A549 (cell line): ENCODE data around the gene TRIM37. TPM values are rescaled to one million over a fixed set of nuclear protein-coding genes. Genes with fewer than 3 reads are reported as not detected.
A peak's percentile ranks its signal among the peaks of the same experiment; 100 is the strongest.
"Not testable (repeated sequence)": the region's sequence is repeated elsewhere in the genome, so short reads cannot be mapped to it uniquely, and the experiment has no call there.

Experiments
- ATAC-seq, 2 experiments: fragments of 200-7000 bp in 1 of 2; fragments of >200 bp in 1 of 2; cut with Nextera tagmentation in 1 of 2; cut with Tn5 transposase in 1 of 2; 3 replicates each; pipeline versions ENCODE4 v1.8.0 to v1.9.1; 2018 to 2020; ENCODE audit warnings: mild to moderate bottlenecking in 1 of 2, moderate library complexity in 1 of 2
- CTCF ChIA-PET: fragments of 300-600 bp; sonication (Branson Sonifier 250); formaldehyde crosslinking; extraction: SDS; loops from one replicate; lab custom pipeline; 2021; ENCODE audit warnings: antibody characterized with exemption, inconsistent platforms; lab: Yijun Ruan, JAX
- POLR2A ChIA-PET: fragments of 350-600 bp; formaldehyde crosslinking; extraction: SDS; loops from one replicate; lab custom pipeline; 2021; ENCODE audit warnings: antibody characterized with exemption, inconsistent platforms; lab: Yijun Ruan, JAX
- DNase-seq, 2 experiments: peaks; one replicate each; pipeline versions ENCODE4 v3.0.0 to v3.0.0-alpha.2; 2011 to 2016; ENCODE audit warnings: low read depth in 1 of 2, low spot score in 1 of 2
- FAIRE-seq: peaks from 2 replicates; lab custom pipeline; 2011; peaks lifted over from hg19 to GRCh38; lab: Jason Lieb, UNC
- H3K27ac ChIP-seq, 2 experiments: fragments of >200 bp; sonication (Bioruptor Twin); formaldehyde crosslinking; 3 replicates each; pipeline ENCODE4 v1.5.1; 2016 to 2017
- H3K4me1 ChIP-seq: fragments of >200 bp; sonication (Bioruptor Twin); formaldehyde crosslinking; 3 replicates; pipeline ENCODE4 v1.6.1; 2016
- H3K4me2 ChIP-seq: fragments of >200 bp; sonication (Bioruptor Twin); formaldehyde crosslinking; 3 replicates; pipeline ENCODE4 v1.6.1; 2016
- H3K4me3 ChIP-seq: fragments of >200 bp; sonication (Bioruptor Twin); formaldehyde crosslinking; 3 replicates; pipeline ENCODE4 v1.5.1; 2016
- H3K9me3 ChIP-seq: fragments of >200 bp; sonication (Bioruptor Twin); formaldehyde crosslinking; 3 replicates; pipeline ENCODE4 v1.6.1; 2016
- ATOH8 ChIP-seq: fragments of 250-450 bp; sonication (Bioruptor Pico); IDR thresholded peaks from 2 replicates; pipeline ENCODE4 v1.5.0; 2020; ENCODE audit warnings: low read depth, mild to moderate bottlenecking, moderate library complexity
- BHLHE40 ChIP-seq: IDR thresholded peaks from 2 replicates; pipeline ENCODE4 v1.6.1; 2012; ENCODE audit warnings: low read depth, low read length, inconsistent platforms
- CBX8 ChIP-seq: fragments of 200-600 bp; sonication (generic); IDR thresholded peaks from 2 replicates; pipeline ENCODE4 v1.6.1; 2016
- CHD2 ChIP-seq: fragments of 150-350 bp; IDR thresholded peaks from 2 replicates; pipeline ENCODE4 v1.6.1; 2014; ENCODE audit warnings: low read length; ENCODE audit not compliant: partially characterized antibody
- EHF ChIP-seq: fragments of 250-450 bp; sonication (Bioruptor Pico); IDR thresholded peaks from 2 replicates; pipeline ENCODE4 v1.5.0; 2020; ENCODE audit warnings: mild to moderate bottlenecking
- EHMT2 ChIP-seq: fragments of 200-600 bp; sonication (generic); IDR thresholded peaks from 2 replicates; pipeline ENCODE4 v1.6.1; 2016; ENCODE audit warnings: antibody characterized with exemption, low read depth, mild to moderate bottlenecking, moderate library complexity
- FOSL2 ChIP-seq, 2 experiments: fragments of 450-650 bp in 1 of 2; fragments of >200 bp in 1 of 2; sonication (Bioruptor Twin) in 1 of 2; formaldehyde crosslinking; IDR thresholded peaks; 2 replicates each; pipeline versions ENCODE4 v1.5.0 to v1.6.1; 2016 to 2020; ENCODE audit warnings: mild to moderate bottlenecking in 1 of 2, moderate library complexity in 1 of 2
- GATA3 ChIP-seq: IDR thresholded peaks from 2 replicates; pipeline ENCODE4 v1.6.1; 2012; ENCODE audit warnings: borderline replicate concordance
- JUN ChIP-seq, 2 experiments: fragments of >200 bp; sonication (Bioruptor Twin); formaldehyde crosslinking; IDR thresholded peaks; 2 replicates in 1 of 2; 3 replicates in 1 of 2; pipeline ENCODE4 v1.6.1; 2016 to 2017
- MYC ChIP-seq: IDR thresholded peaks from 2 replicates; pipeline ENCODE4 v1.6.1; 2012; ENCODE audit warnings: mild to moderate bottlenecking, inconsistent platforms, low read length, improper control_type of control experiment, borderline replicate concordance
- POLR2AphosphoS2 ChIP-seq: conservative IDR thresholded peaks from 2 replicates; pipeline ENCODE4 v1.6.1; 2012; ENCODE audit warnings: low read length, improper control_type of control experiment, inconsistent platforms
- RAD21 ChIP-seq, 2 experiments: fragments of >200 bp in 1 of 2; sonication (Bioruptor Twin) in 1 of 2; formaldehyde crosslinking in 1 of 2; IDR thresholded peaks in 1 of 2; conservative IDR thresholded peaks in 1 of 2; 2 replicates in 1 of 2; 3 replicates in 1 of 2; pipeline ENCODE4 v1.6.1; 2012 to 2018; ENCODE audit warnings: inconsistent platforms in 1 of 2
- RARB ChIP-seq: fragments of 250-450 bp; sonication (Bioruptor Pico); IDR thresholded peaks from 2 replicates; pipeline ENCODE4 v1.8.0; 2021; ENCODE audit warnings: mild to moderate bottlenecking, moderate library complexity
- TFCP2L1 ChIP-seq: fragments of 250-450 bp; sonication (Bioruptor Pico); IDR thresholded peaks from 2 replicates; pipeline ENCODE4 v1.5.0; 2021; ENCODE audit warnings: mild to moderate bottlenecking
- TP53 ChIP-seq: fragments of 250-450 bp; sonication (Bioruptor Pico); IDR thresholded peaks from 2 replicates; pipeline ENCODE4 v1.5.0; 2021; ENCODE audit warnings: mild to moderate bottlenecking, moderate library complexity
- ZFP36 ChIP-seq: fragments of 450-650 bp; IDR thresholded peaks from 2 replicates; pipeline ENCODE4 v1.6.1; 2014; ENCODE audit warnings: borderline replicate concordance; ENCODE audit not compliant: partially characterized antibody
- WGBS: methylation state at CpG from one replicate; pipeline ENCODE4 v1.1.6; 2017; ENCODE audit errors: missing lambda C conversion rate; 5-methylcytosine and 5-hydroxymethylcytosine counted together
- polyA plus RNA-seq, 4 experiments: library from polyadenylated mRNA; depleted of rRNA in 3 of 4; stranded (reverse); fragments of >200 nt; fragmentation: RNase III in 1 of 4; extraction: RNeasy Plus Mini Kit Qiagen cat#74134 plus additional on column Dnase treatment in 1 of 4; gene quantifications; 2 replicates in 3 of 4; 3 replicates in 1 of 4; pipeline ENCODE4 v1.2.3, GENCODE V29; 2011 to 2017
- TF ChIP-seq, protein P1 (sequence below): IDR thresholded peaks from 2 replicates; pipeline ENCODE4 v1.6.1; 2012; ENCODE audit warnings: low read depth, borderline replicate concordance

TRIM37 gene
- polyA plus RNA-seq, 2 of the 4 experiments (the other 2 are of a cell fraction), result 29.4 to 56.3 TPM

DNA sequence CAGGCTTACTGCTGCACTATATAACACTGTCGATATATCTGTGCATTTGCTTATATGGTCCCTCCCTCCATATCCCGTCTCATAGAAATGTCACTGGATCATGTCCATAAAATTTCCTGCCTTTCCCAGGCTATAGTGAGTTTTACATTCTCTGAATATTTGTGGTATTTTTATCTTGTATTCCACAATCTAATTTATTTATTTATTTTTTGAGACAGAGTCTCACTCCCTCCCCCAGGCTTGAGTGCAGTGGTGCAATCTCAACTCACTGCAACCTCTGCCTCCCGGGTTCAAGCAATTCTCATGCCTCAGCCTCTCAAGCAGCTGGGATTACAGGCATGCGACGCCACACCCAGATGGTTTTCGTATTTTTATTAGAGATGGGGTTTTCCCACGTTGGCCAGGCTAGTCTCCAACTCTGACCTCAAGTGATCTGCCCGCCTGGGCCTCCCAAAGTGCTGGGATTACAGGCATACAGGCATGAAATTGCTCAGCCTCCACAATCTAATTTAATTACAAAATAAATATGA, 12.9 kb downstream of the TRIM37 start (continued):
- TF ChIP-seq FOSL2 (IDR thresholded peaks at IDR 0.05) (no peak), FOSL2 (CRISPR knock-in tag; IDR thresholded peaks at IDR 0.05) (peak; percentile 56; the same call in 1 of the 2 replicates), POLR2AphosphoS2 (no peak), MYC (peak; percentile 60; the same call in 1 of the 2 replicates), ZFP36 (no peak), EHF (CRISPR knock-in tag) (no peak), BHLHE40 (no peak), JUN (IDR thresholded peaks at IDR 0.05) (peak in 1 of 2 experiments; percentile 71; a peak in 3 of 5 replicates), CBX8 (no peak)

GRCh38 chr17:59093145-59093701, 13.5 kb downstream of the TRIM37 start:
- H3K27ac ChIP-seq, result peak overlapping the region; percentile 30 to 75; a peak in 4 of 6 replicates
- no peak for FAIRE-seq
- ATAC-seq, result peak; percentile 73 to 79
- H3K9me3 ChIP-seq, result peaks cover 6% of the 10 kb centered on the region; the same call in 2 of the 3 replicates
- peaks cover 31% of the 10 kb centered on the region for H3K4me1 ChIP-seq
- peak; percentile 40; the same call in 1 of the 2 replicates for TF ChIP-seq RARB (CRISPR knock-in tag)
- no peak for TF ChIP-seq CHD2
- ChIA-PET CTCF (interaction anchor here (1.5 to 2.3 kb wide), 2 partner anchors 11 kb away, joined by 5 to 8 read pairs; no protein-coding TSS in a partner anchor), POLR2A (interaction anchor here (0.7 to 3.3 kb wide), 2 partner anchors 13 to 462 kb away, joined by 3 to 13 read pairs; partner anchors contain the start of gene TRIM37)
- no peak for DNase-seq
- H3K4me3 ChIP-seq, result no peak overlapping the region
- peak overlapping the region; percentile 70 for H3K4me2 ChIP-seq
- 37% methylated on average over 4 of the region's 4 CpGs for WGBS

GRCh38 chr17:59090593-59090992, 16.1 kb downstream of the TRIM37 start:
- ATAC-seq, FAIRE-seq, H3K27ac ChIP-seq, H3K4me3 ChIP-seq, DNase-seq, POLR2A ChIA-PET, H3K9me3 ChIP-seq, H3K4me2 ChIP-seq: not testable (repeated sequence)
- H3K4me1 ChIP-seq, result peaks cover 30% of the 10 kb centered on the region
- CTCF ChIA-PET, result interaction anchor here (1.6 kb wide), 1 partner anchor 27 kb away, joined by 3 read pairs; no protein-coding TSS in a partner anchor
- WGBS, result 93% methylated on average over 12 of the region's 12 CpGs

DNA sequence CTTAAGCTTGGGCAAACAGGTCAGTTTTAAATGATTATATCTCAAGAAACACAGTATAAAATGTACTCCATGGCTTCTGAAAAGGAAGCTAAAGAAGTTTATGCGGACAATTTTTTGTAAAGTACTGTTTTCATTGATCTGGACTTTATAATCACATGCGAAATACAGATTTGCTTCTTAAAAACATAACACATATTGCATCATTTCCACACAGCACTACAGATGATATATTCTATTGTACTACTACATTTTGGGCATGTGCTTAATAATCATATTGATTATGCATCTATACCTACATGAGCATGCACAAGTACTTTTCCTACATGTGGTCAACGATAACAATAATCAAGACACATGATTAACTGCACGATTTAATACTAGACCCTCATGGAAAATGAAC, 22.5 kb downstream of the TRIM37 start:
- no peaks in the 10 kb centered on the region for H3K4me1 ChIP-seq
- CTCF ChIA-PET, result no interaction called here
- H3K27ac ChIP-seq, result no peak overlapping the region
- H3K9me3 ChIP-seq, result no peaks in the 10 kb centered on the region
- H3K4me3 ChIP-seq, result no peak overlapping the region
- no peak for DNase-seq
- TF ChIP-seq TFCP2L1 (CRISPR knock-in tag) (no peak), RARB (CRISPR knock-in tag) (no peak), RAD21 (conservative IDR thresholded peaks at IDR 0.05 in 1 of 2, IDR thresholded peaks at IDR 0.05 in 1 of 2) (no peak)
- TF ChIP-seq, protein P1, sequence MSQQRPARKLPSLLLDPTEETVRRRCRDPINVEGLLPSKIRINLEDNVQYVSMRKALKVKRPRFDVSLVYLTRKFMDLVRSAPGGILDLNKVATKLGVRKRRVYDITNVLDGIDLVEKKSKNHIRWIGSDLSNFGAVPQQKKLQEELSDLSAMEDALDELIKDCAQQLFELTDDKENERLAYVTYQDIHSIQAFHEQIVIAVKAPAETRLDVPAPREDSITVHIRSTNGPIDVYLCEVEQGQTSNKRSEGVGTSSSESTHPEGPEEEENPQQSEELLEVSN, result no peak
- TF ChIP-seq, all 56 proteins: peak for 0
- H3K4me2 ChIP-seq, result no peak overlapping the region
- ATAC-seq (no peak), FAIRE-seq (peak; percentile 13)
- POLR2A ChIA-PET, result no interaction called here
- WGBS, result 90% methylated on average over 4 of the region's 4 CpGs

- POLR2A ChIA-PET, result no interaction called here
- peak in 1 of 2 experiments; percentile 13 for DNase-seq
- no peak overlapping the region for H3K4me3 ChIP-seq
- CTCF ChIA-PET, result interaction anchor here (0.6 to 1.2 kb wide), 2 partner anchors 15 to 104 kb away, joined by 3 to 4 read pairs; no protein-coding TSS in a partner anchor
- no peak for FAIRE-seq
- ATAC-seq, result peak in 1 of 2 experiments; percentile 50; a peak in 2 of 6 replicates
- no peak overlapping the region for H3K4me2 ChIP-seq
- peaks cover 8% of the 10 kb centered on the region; the same call in 2 of the 3 replicates for H3K4me1 ChIP-seq
- H3K9me3 ChIP-seq, result no peaks in the 10 kb centered on the region
- no peak for TF ChIP-seq TP53 (CRISPR knock-in tag)
- peak; percentile 38; the same call in 1 of the 2 replicates for TF ChIP-seq GATA3
- TF ChIP-seq ATOH8 (CRISPR knock-in tag), result no peak
- TF ChIP-seq FOSL2 (IDR thresholded peaks at IDR 0.05), result no peak
- peak; percentile 63 for TF ChIP-seq FOSL2 (CRISPR knock-in tag; IDR thresholded peaks at IDR 0.05)
- no peak for TF ChIP-seq EHMT2
- no peak overlapping the region for H3K27ac ChIP-seq
Observed at GRCh38 chr17:59074494-59074893, 32.2 kb downstream of the TRIM37 start.
